GM21723 (cell line): Measurements from ENCODE around the gene PDE6H.

ENCODE experiments used
- ATAC-seq: cut with Tn5 transposase; IDR thresholded peaks from one replicate; pipeline ENCODE4 v1.9.1; 2021; ENCODE audit warnings: mild to moderate bottlenecking, moderate library complexity; ENCODE audit not compliant: unreplicated experiment

The PDE6H gene

GRCh38 chr12:14950982-14951746 lies 21.7 kb upstream of the PDE6H start:
- ATAC-seq = no peak

DNA sequence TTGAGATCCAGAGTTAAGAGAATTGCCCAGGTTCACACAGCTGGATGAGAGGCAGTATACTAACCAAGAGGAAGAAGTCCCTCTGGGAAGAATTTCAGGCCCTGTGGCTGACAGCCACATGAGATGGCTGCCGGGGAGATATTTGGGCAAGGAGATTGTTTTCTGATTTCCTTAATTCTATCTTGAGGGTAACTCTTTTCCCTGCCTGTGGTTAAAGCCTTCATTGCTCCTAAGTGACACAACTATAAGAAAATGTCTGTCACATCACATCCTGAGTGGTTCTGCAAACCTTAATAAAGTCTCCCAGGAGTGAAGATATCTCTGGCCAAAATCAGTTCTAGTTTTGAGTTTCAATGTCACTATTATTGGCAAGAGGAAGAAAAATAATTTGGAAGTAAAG lies 21.0 kb upstream of the PDE6H start:
- ATAC-seq = no peak

GRCh38 chr12:14952299-14952921 lies 20.4 kb upstream of the PDE6H start:
- peak; percentile 61 for ATAC-seq

DNA sequence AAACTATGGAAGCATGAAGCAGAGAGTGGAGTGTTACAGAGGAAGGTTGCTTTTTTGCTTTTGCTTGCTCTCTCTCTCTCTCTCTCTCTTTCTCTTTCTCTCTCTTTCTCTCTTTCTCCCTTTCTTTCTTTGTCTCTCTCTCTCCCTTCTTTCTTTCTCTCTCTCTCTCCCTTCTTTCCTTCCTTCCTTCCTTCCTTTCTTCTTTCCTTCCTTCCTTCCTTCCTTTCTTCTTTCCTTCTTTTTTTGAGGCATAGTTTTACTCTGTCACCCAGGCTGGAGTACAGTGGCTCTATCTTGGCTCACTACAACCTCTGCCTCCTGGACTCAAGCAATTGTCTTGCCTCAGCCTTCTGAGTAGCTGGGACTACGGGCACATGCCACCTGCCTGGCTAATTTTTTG lies 19.1 kb upstream of the PDE6H start:
- no peak for ATAC-seq

- no peak for ATAC-seq
Observed at GRCh38 chr12:14954269-14954668, 18.6 kb upstream of the PDE6H start.

DNA sequence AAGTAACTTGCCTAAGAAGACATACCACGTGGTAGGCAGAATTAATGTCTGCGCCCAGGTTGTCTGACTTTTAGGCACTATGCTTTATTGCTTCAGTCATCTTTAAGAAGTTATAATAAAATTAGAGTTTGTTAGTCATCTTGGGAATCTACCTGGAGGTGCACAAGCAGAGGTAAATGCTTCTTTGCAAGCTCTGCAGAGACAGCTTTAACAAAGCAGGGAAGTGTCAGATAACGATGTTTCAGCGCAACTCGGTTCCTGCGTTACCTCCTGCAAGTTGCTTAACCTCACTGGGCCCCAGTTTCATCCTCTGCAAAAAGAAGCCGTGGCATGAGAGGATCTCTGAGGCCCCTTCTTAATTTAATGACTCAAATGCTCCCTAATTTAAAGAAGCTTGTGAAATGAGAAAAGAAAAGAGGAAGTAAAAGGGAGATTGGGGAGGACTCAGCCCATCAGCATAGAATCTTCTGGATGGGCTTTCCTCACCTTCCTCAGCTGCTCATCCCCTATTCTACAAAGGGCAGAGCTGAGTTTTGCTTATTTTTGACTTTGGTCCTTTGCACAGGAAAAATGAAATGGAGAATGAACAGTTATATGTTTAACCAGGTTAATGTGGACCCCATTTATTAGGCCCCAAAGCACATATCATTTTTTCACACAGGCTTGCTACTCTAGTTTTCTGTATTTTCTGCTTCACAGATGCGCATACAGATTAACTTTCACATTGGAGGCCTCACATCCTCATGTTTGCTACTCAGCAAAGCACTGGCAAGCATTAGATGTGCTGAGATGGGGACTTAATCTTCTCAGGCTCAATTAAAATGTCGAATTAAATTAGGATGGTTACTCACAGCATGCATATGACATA lies 16.6 kb upstream of the PDE6H start:
- ATAC-seq = peak; percentile 33

GRCh38 chr12:14956905-14957304 lies 15.9 kb upstream of the PDE6H start:
- no peak for ATAC-seq

GRCh38 chr12:14957551-14958168 lies 15.2 kb upstream of the PDE6H start:
- no peak for ATAC-seq

- ATAC-seq = no peak
Observed at GRCh38 chr12:14958361-14959125, 14.3 kb upstream of the PDE6H start.

DNA sequence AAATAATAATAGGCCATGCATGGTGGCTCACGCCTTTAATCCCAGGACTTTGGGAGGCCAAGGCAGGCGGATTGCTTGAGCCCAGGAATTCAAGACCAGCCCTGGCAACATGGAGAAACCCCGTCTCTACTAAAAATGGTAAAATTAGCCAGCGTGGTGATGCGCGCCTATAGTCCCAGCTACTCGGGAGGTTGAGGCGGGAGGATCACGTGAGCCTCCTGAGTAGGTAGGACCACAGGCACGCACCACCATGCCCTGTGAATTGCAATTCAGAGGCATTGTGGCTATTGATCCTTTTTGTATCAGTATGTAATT lies 13.8 kb upstream of the PDE6H start:
- ATAC-seq = no peak

DNA sequence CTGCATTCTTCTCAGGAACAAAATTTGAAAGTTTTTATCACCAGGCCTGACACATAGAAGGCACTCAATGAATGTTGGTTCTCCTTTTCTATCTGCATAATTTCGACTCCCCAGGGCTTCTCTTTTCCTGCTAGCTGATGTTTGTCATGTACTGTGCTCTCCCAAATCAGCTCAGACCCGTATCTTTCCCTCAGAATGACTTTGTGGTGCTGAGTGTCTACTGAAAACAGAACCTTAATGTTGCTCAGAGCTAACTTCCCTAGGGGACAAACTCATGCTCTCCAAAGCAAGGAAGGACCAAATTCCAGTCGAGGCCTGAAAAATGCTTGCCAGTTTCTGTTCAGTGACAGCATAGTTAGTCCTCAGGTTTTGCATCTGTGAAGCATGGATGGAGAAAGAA lies 13.4 kb upstream of the PDE6H start:
- ATAC-seq = no peak

GRCh38 chr12:14959916-14960496 lies 12.8 kb upstream of the PDE6H start:
- no peak for ATAC-seq

- ATAC-seq = peak; percentile 43
Observed at GRCh38 chr12:14960548-14961465, 12.0 kb upstream of the PDE6H start.

DNA sequence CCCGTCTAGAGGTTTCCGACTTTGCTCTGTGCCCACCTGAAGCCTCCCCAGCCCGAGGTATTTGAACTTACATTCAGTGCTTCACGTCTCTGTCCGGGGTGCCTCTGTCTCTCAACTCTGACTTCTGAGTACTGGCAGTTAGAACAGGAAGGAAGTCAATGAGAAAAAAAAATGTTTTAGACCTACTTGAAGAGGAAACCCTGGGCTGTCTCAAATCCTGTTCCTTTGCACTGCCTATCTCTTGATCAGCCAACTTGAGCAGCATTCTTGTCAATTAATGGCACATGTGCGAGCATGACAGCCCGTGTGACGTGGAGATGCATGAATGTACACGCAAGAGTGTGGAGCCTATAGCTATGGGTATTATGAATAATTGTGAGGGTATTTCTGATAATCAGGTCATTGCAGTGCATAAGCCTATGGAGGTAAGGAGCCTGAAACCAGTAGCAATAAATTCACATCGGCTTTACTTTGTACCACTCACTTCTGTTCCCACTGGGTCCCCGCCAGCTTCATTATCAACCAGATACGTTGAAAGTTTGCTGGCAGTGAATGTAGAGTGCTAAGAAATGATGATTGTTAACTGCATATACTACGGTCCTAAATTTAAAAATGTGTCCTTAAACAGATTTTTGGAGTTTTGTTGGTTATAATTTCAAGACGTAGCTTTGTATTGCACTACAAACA lies 11.2 kb upstream of the PDE6H start, which contains the start of gene ARHGDIB:
Gene ARHGDIB (minus strand): TSS at position 136 of the 687 bp plus-strand sequence. CDS start 10,889 bp downstream, outside the sequence.
- ATAC-seq = peak; percentile 68

DNA sequence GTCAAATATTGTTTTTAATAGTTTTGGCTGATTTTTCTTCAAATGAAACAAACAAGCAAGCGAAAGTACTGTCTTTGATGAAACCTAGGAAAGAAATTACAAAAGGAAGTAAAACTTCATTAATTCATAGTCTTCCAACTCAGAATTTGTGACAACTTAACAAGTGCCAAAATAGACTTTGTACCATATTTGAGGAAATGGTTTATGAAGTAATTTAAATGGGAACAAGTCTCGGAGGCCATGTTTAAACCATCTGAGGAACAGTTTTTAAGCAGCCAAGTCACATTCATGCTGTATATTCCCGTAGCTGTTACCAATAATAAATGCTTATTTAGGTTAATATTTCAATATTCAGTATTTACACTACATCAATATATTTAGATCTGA lies 10.7 kb upstream of the PDE6H start:
- no peak for ATAC-seq

DNA sequence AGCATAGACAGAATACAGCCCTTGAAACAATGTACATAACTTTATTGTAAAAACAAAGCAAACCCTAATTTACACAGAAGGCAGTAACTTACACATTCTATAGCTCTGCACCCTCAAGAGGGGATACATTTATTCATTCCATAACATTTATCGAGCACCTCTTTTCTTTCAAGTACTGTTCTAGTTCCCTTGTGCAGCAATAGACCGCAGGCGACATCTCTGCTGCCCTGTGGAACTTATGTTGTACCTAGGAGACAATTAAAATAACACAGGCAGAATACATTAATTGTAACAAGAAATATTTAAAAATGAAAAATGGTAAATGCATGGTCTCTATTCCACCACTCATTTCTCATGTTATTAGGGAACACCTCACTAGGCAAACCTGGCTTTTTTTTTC lies 10.0 kb upstream of the PDE6H start:
- ATAC-seq = no peak

- no peak for ATAC-seq
Observed at GRCh38 chr12:14963520-14963919, 9.3 kb upstream of the PDE6H start.

DNA sequence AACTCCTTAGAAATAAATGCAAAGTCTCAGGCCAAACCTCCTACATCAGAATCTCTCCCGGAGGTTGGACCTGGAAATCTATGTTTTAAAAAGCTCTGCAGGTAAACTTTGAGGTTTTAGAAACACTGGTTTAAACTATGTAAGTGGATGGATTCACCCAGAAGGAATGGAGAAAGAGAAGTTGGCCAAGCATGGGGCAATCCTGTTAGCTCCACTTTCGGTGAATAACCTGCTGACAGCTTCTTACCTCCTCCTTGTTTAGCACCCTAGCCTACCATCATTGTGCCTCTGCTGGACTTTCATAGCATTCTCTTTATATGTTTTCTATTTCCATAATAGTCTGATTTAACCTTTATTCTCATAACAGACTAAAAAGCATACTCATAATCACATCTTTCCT lies 8.4 kb upstream of the PDE6H start:
- ATAC-seq = no peak

DNA sequence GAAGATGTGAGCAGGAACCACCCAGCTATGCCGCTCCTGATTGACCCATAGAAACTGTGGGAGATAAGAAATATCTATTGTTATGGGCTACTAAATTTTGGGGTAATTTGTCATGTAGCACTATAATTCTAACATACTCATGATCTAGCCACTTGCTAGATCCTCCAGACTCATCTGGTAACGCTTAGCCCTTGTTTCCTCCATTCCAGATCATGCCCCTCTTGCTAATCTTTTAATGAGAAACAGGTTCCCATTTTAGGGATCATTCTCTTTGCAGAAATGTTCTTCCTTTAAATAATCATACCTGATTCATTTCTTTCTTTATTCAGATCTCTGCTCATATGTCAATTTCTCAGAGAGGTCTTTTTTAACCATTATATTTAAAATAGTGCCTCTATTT lies 7.6 kb upstream of the PDE6H start:
- ATAC-seq = no peak
